Cardiac septum (tissue), 1 donor: ENCODE data around the gene UBAC1. TPM values are rescaled to one million over a fixed set of nuclear protein-coding genes. Genes with fewer than 3 reads are reported as not detected.
"Not testable (repeated sequence)": the region's sequence is repeated elsewhere in the genome, so short reads cannot be mapped to it uniquely, and the experiment has no call there.

Source experiments
- DNase-seq: peaks from one replicate; pipeline ENCODE4 v3.0.0-alpha.2; 2020; ENCODE audit warnings: low spot score
- intact Hi-C: fragments of 100-400 bp; cut with DNase I; formaldehyde crosslinking; loops from one replicate; pipeline ENCODE4 v1.14.0; 2022
- total RNA-seq: library from RNA; stranded (reverse); fragmentation: NEBNext Ultra II Directional; extraction: Animal tissue kit (Norgen Biotek cat#: 25700); gene quantifications from one replicate; pipeline ENCODE4 v1.2.1, GENCODE V29; 2021
- donor health status: DM: no; HTN: no; CAD: no.

The UBAC1 gene
- total RNA-seq, 1 donor from 2014 or later = 90.3 TPM

DNA sequence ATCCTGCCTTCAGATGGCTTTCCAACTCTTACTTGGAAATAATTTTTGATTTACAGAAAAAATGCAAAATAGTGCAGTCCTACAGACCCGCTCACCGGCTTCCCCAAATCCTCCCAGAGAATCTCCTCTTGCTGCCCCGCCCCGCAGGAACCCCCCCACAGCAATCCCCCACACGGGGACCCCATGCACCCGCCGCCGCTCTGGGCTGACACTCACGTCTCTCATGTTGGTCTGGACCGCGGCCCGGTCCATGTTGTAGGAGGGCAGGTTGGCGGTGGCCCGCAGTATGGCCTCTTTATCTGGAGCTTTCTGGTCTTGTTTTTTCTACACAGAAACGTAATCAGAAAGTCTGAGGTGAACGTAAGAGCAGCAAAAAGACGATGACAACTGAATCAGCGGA, 13.6 kb downstream of the UBAC1 start:
- intact Hi-C loops = no loop called here
- no peak for DNase-seq

GRCh38 chr9:135947105-135947504, 14.1 kb downstream of the UBAC1 start:
- intact Hi-C loops, DNase-seq: not testable (repeated sequence)

GRCh38 chr9:135946392-135946994, 14.7 kb downstream of the UBAC1 start:
- DNase-seq = no peak
- intact Hi-C loops = no loop called here

- intact Hi-C loops = no loop called here
- no peak for DNase-seq
Observed at GRCh38 chr9:135945969-135946368, 15.2 kb downstream of the UBAC1 start.

GRCh38 chr9:135944444-135945252, 16.5 kb downstream of the UBAC1 start:
- intact Hi-C loops = no loop called here

DNA sequence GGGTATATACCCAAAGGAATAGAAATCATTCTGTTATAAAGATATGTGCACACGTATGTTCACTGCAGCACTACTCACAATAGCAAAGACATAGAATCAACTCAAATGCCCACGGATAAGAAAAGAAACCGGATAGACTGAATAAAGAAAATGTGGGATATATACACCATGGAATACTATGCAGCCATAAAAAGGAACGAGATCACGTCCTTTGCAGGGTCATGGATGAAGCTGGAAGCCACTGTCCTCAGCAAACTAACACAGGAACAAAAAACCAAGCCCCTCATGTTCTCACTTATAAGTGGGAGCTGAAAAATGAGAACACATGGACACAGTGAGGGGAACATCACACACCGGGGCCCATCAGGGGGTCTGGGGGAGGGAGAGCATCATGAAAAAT, 17.6 kb downstream of the UBAC1 start:
- intact Hi-C loops, DNase-seq: not testable (repeated sequence)

More at GRCh38 chr9:135944444-135945252, 16.5 kb downstream of the UBAC1 start:
- DNase-seq = no peak

DNA sequence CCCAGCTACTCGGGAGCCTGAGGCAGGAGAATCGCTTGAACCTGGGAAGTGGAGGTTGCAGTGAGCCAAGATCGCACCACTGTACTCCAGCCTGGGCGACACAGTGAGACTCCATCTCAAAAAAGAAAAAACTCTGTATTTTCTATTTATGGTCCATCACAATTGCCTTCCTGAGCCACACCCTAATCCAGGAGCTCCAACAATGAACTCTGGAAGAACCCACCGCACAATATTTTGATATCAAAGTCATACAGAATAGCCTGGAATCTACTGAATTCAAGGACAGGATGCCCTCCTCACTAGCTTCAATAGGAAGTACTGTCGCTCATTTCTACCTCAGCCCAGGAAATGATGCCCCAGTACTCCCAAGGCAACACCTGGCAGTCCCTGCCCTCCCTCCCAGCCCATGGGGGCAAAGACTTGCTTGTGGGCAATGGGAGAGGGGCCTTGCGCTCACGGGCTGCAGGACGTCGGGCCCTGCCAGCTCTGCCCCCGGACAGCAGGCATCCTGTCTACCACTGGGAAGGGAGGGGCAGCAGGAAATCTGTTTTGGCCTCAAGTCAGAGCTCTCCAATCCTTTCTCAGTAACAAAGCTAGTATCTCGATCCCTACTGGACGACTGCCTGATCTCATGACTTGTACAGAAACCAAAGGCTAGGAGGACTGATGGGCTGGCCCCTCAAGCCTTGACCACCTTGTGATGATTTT, 19.7 kb downstream of the UBAC1 start:
- intact Hi-C loops = no loop called here
- DNase-seq = no peak

- no peak for DNase-seq
- intact Hi-C loops = no loop called here
Observed at GRCh38 chr9:135939351-135940265, 21.6 kb downstream of the UBAC1 start.

- DNase-seq = no peak
- intact Hi-C loops = no loop called here
Observed at GRCh38 chr9:135937521-135938489, 23.4 kb downstream of the UBAC1 start.

DNA sequence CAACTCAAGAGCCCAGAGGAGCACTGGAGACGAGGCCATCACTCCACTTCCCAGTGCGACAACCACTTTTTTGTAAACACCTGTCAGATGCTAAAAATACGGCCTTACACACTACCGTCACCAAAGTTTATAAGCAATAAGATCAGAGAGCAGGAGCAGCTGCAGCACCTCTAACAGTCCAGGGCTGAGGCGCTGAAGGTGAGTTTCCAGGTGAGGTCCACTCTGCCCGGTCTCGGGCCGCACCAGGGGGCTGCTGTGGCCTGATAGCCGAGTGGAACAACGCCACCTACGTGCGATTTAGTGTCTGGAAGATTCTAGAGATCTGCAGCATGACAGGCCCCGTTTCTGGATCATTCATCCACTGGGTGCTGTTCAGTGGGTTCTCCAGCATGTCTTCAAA, 28.1 kb downstream of the UBAC1 start:
- intact Hi-C loops = no loop called here
- no peak for DNase-seq

- no peak for DNase-seq
- intact Hi-C loops = no loop called here
Observed at GRCh38 chr9:135932656-135933055, 28.5 kb downstream of the UBAC1 start.

GRCh38 chr9:135931349-135931820, 29.8 kb downstream of the UBAC1 start:
- intact Hi-C loops = no loop called here

DNA sequence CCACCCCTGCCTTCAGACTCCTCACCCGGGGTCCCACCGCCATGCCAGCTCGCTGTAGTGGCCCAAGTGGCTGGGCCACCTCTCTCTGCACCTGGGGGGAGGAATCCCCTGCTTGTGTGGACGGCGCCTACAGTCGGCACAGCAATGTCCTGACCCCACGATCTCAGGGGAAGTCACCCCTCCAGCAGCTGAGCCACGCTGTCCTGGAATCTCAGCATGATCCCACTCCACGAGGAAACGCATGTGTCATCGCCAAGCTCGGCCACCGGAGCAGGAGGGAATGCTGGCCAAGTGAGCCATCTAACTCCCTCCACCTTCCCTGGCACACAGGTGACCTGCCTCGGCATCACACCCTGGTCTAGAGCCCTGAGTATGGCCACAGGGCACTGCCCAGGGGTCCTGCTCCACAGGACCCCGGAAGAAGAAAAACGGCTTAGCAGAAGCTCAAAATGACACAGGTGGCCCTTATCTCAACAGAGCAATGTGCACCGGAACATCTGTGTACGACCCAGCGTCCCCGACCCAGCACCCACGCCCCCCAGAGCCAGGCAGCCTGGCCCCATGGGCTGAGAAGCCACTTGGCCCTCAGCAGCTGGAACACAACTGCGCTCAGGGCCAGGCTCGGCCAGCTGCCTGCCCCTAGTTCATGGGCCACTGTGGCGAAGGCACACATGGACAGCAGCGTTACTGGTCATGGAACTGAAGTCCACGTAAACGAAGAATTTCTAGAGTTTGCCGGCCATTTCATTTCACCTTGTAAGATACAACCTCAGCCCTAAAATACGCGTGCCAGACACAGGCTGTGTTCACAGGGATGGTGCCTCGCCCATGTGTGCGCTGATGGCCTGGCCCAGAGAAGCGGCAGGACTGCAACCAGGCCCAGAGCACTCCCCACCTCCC, 30.5 kb downstream of the UBAC1 start:
- no peak for DNase-seq
- intact Hi-C loops = no loop called here

More at GRCh38 chr9:135931349-135931820, 29.8 kb downstream of the UBAC1 start:
- no peak for DNase-seq

GRCh38 chr9:135929656-135930445, 31.3 kb downstream of the UBAC1 start:
- intact Hi-C loops = no loop called here
- DNase-seq = no peak

DNA sequence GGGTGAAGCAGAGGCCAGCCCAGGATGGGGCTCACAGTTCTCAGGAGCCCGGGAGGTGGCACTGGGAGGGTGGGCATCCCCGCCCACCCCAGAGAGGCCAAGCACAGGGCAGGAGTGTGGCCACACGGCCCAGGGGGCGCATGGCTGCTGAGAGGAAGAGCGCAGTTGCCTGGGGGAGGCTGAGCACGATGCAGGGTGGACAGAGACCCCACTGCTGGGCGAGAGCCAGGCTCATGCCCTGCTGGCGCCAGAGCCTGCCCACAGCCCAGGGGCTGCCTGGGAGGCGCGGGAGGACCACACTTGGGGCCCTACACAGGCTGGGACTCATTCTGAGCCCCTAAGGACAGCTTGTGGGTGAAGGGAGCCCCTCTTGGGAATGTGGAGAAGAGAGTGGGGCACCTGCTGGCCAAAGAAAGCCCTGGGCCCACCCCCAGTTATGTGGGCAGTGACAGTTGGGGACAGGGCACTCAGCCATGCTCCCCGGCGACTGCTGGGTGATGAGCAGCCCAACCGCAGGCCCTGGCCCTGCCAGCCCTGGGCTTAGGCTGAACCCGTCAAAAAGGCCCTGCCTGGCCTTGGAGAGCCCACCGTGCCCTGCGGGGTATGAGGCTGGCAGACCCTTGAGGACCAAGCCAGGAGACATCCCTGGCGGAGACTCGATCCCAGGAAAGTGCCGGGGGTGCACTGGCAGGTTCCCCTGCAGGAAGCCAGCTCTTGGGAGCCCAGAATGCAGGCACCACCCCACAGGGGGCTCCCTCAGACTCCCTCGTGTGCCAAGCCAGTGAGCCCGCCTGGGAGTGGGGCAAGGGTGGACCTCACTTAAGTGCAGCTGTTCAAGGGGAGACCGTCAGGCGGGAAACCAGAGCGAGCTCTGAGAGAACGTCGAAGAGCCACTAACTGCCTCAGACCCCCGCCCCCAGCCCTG, 32.2 kb downstream of the UBAC1 start:
- intact Hi-C loops = no loop called here
- DNase-seq = no peak
